Measurements from ENCODE around the gene STXBP5. TPM values are rescaled to one million over a fixed set of nuclear protein-coding genes. Genes with fewer than 3 reads are reported as not detected.

STXBP5 gene
- total and polyA plus RNA-seq, 2 of the 4 experiments (the other 2 are of a cell fraction) = 13.2 to 46.4 TPM

DNA sequence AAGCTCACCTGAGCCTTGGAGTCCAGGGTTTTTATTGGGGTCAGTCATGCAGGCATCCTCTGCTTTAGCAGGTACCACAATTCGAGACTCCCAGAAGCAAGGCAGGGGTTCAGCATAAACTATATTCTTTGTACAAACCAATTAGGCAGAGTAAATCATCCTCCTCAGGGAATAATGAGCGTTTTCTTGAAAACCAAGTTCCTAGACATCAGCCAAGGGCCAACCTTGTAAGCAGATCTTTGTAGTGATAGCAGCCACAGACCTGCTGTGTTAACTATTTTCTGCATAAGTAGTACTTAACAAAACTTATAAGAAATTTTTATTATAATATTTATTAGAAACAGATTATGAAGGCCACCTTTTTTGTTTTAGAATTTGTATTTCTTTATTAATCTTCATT, 74.7 kb downstream of the STXBP5 start:
- H3K4ac ChIP-seq (ENCODE audit: low read depth, low read length) = no peak overlapping the region
- ChIA-PET POLR2A (ENCODE audit: unreplicated experiment) (no interaction called here), CTCF (no interaction called here)
- no peaks in the 10 kb centered on the region for H3K27me3 ChIP-seq (ENCODE audit: control insufficient read depth, insufficient read depth, low read length)
- no peak overlapping the region for H4K8ac ChIP-seq (ENCODE audit: low read depth in 2 of 2, low read length in 2 of 2)
- 80% methylated on average over 1 of the region's 2 CpGs; no CpG with 5 or more reads in 1 of the 2 experiments for WGBS, 2 experiments (ENCODE audit: extremely low coverage in 2 of 2, insufficient read length in 1 of 2)
- H2BK15ac ChIP-seq (ENCODE audit: low read depth, low read length) = no peak overlapping the region
- intact Hi-C loops (cut with micrococcal nuclease) = no loop called here
- TF ChIP-seq BHLHE40 (IDR thresholded peaks at IDR 0.05; ENCODE audit: low read depth, low read length) (no peak), RFX5 (IDR thresholded peaks at IDR 0.05; ENCODE audit: low read depth, low read length) (no peak), POLR2A (IDR thresholded peaks at IDR 0.05; ENCODE audit: low read depth, low read length) (no peak), CHD1 (IDR thresholded peaks at IDR 0.05; ENCODE audit: low read depth, low read length) (no peak), USF2 (IDR thresholded peaks at IDR 0.05; ENCODE audit: low read depth, low read length) (no peak), SMC3 (IDR thresholded peaks at IDR 0.05; ENCODE audit: low read depth, low read length) (no peak), RCOR1 (IDR thresholded peaks at IDR 0.05; ENCODE audit: insufficient replicate concordance, low read length) (no peak), NFE2L2 (IDR thresholded peaks at IDR 0.05; ENCODE audit: low read depth, low read length) (no peak), FOS (IDR thresholded peaks at IDR 0.05; ENCODE audit: low read depth, low read length) (no peak)
- TF ChIP-seq, protein P1, sequence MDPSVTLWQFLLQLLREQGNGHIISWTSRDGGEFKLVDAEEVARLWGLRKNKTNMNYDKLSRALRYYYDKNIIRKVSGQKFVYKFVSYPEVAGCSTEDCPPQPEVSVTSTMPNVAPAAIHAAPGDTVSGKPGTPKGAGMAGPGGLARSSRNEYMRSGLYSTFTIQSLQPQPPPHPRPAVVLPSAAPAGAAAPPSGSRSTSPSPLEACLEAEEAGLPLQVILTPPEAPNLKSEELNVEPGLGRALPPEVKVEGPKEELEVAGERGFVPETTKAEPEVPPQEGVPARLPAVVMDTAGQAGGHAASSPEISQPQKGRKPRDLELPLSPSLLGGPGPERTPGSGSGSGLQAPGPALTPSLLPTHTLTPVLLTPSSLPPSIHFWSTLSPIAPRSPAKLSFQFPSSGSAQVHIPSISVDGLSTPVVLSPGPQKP (IDR thresholded peaks at IDR 0.05; ENCODE audit: borderline replicate concordance, low read depth, low read length) = no peak
- TF ChIP-seq, protein P2, sequence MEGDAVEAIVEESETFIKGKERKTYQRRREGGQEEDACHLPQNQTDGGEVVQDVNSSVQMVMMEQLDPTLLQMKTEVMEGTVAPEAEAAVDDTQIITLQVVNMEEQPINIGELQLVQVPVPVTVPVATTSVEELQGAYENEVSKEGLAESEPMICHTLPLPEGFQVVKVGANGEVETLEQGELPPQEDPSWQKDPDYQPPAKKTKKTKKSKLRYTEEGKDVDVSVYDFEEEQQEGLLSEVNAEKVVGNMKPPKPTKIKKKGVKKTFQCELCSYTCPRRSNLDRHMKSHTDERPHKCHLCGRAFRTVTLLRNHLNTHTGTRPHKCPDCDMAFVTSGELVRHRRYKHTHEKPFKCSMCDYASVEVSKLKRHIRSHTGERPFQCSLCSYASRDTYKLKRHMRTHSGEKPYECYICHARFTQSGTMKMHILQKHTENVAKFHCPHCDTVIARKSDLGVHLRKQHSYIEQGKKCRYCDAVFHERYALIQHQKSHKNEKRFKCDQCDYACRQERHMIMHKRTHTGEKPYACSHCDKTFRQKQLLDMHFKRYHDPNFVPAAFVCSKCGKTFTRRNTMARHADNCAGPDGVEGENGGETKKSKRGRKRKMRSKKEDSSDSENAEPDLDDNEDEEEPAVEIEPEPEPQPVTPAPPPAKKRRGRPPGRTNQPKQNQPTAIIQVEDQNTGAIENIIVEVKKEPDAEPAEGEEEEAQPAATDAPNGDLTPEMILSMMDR (conservative IDR thresholded peaks at IDR 0.05; ENCODE audit: low read depth, low read length) = no peak
- no peak overlapping the region for H2BK5ac ChIP-seq (ENCODE audit: low read depth, low read length, poor library complexity, severe bottlenecking)
- no peaks in the 10 kb centered on the region for H3K9me3 ChIP-seq (ENCODE audit: control insufficient read depth, insufficient read depth, low read length)
- H4K20me1 ChIP-seq (ENCODE audit: insufficient read depth, low read length) = no peaks in the 10 kb centered on the region
- no peak overlapping the region for H3K23ac ChIP-seq (ENCODE audit: low read depth, low read length)
- peaks cover 9% of the 10 kb centered on the region for H3K36me3 ChIP-seq (ENCODE audit: control insufficient read depth, insufficient read depth, low read length)
- H2AK5ac ChIP-seq (ENCODE audit: low read depth, low read length) = no peak overlapping the region
- DNase-seq = no peak
- no peak for ATAC-seq (ENCODE audit: low read depth)
- H2AK9ac ChIP-seq (replicated peaks; ENCODE audit: low read depth, low read length, poor library complexity) = no peak overlapping the region
- no peak overlapping the region for H3K4me3 ChIP-seq (ENCODE audit: insufficient read depth, low read depth, low read length)
- H4K5ac ChIP-seq (ENCODE audit: low read depth, low read length) = no peak overlapping the region
- H2BK20ac ChIP-seq (ENCODE audit: low read depth, low read length) = no peak overlapping the region
- no peak overlapping the region for H3K56ac ChIP-seq (ENCODE audit: extremely low read depth, insufficient read depth, low read length)
- H3K14ac ChIP-seq (replicated peaks; ENCODE audit: low read depth, low read length) = no peak overlapping the region
- H3K4me2 ChIP-seq (ENCODE audit: low read depth, low read length) = no peak overlapping the region
- no peak overlapping the region for H4K91ac ChIP-seq (ENCODE audit: insufficient read depth, low read depth, low read length)
- H3K9me1 ChIP-seq (ENCODE audit: insufficient read depth, low read length) = no peaks in the 10 kb centered on the region
- H2BK120ac ChIP-seq (ENCODE audit: low read depth, low read length) = no peak overlapping the region
- H3K4me1 ChIP-seq (ENCODE audit: control insufficient read depth, insufficient read depth, low read length) = peaks cover 1% of the 10 kb centered on the region
- no peak overlapping the region for H2AFZ ChIP-seq (replicated peaks; ENCODE audit: low read length, poor library complexity)
- peaks cover 0 to 11% of the 10 kb centered on the region in 2 experiments; a peak in 2 of 4 replicates for H3K79me1 ChIP-seq (ENCODE audit: low read depth in 1 of 2, low read length in 2 of 2)
- dilution Hi-C loops (cut with HindIII; ENCODE audit: low sequenced_read_pairs, unreplicated experiment) = no loop called here
- BruUV-seq (replicated peaks) = no TSS peak
- in situ Hi-C loops (cut with MboI; ENCODE audit: low sequenced_read_pairs) = no loop called here
- H3K18ac ChIP-seq (ENCODE audit: low read depth, low read length) = no peak overlapping the region
- no peak overlapping the region for H3K9ac ChIP-seq (ENCODE audit: low read depth, low read length)
- H3K27ac ChIP-seq (ENCODE audit: insufficient read depth, low read length) = no peak overlapping the region

Data from IMR-90 (cell line).